Mesenchymal stem cell (in vitro differentiated cells and primary cell): Measurements from ENCODE around the gene RGS12.
A peak's percentile ranks its signal among the peaks of the same experiment; 100 is the strongest.

Experiments used
- DNase-seq: peaks from one replicate; pipeline ENCODE4 v3.0.0-alpha.2; 2013
- H2AFZ ChIP-seq: one replicate; pipeline ENCODE4 v1.6.1; 2013; ENCODE audit warnings: low read depth, mild to moderate bottlenecking, control low read depth, inconsistent platforms, low read length, moderate library complexity
- H2AK5ac ChIP-seq: 2 replicates; pipeline ENCODE4 v1.6.1; 2013; ENCODE audit warnings: low read length, moderate library complexity, mild to moderate bottlenecking, inconsistent platforms; ENCODE audit not compliant: severe bottlenecking
- H2BK120ac ChIP-seq: one replicate; pipeline ENCODE4 v1.6.1; 2013; ENCODE audit warnings: low read depth, mild to moderate bottlenecking, inconsistent platforms, low read length, moderate library complexity
- H2BK12ac ChIP-seq, 2 experiments: one replicate each; pipeline ENCODE4 v1.6.1; 2013; ENCODE audit warnings: inconsistent platforms in 2 of 2, low read length in 2 of 2, mild to moderate bottlenecking in 2 of 2, moderate library complexity in 2 of 2, control low read depth in 1 of 2
- H2BK15ac ChIP-seq: one replicate; pipeline ENCODE4 v1.6.1; 2013; ENCODE audit warnings: mild to moderate bottlenecking, low read depth, inconsistent platforms; ENCODE audit not compliant: poor library complexity, severe bottlenecking
- H2BK5ac ChIP-seq: 2 replicates; pipeline ENCODE4 v1.6.1; 2013; ENCODE audit warnings: low read depth, mild to moderate bottlenecking, low read length, control low read depth, inconsistent platforms; ENCODE audit not compliant: poor library complexity, severe bottlenecking
- H3K14ac ChIP-seq, 2 experiments: one replicate each; pipeline ENCODE4 v1.6.1; 2013; ENCODE audit warnings: inconsistent platforms in 2 of 2, low read length in 2 of 2, control low read depth in 1 of 2, mild to moderate bottlenecking in 1 of 2, moderate library complexity in 1 of 2
- H3K18ac ChIP-seq, 2 experiments: one replicate each; pipeline ENCODE4 v1.6.1; 2013; ENCODE audit warnings: inconsistent platforms in 2 of 2, low read length in 2 of 2, control low read depth in 1 of 2, low read depth in 1 of 2, mild to moderate bottlenecking in 1 of 2
- H3K23ac ChIP-seq, 2 experiments: one replicate each; pipeline ENCODE4 v1.6.1; 2013; ENCODE audit warnings: inconsistent platforms in 2 of 2, low read length in 2 of 2, mild to moderate bottlenecking in 2 of 2, moderate library complexity in 2 of 2, control low read depth in 1 of 2
- H3K27ac ChIP-seq: 2 replicates; pipeline ENCODE4 v1.5.1; 2013; ENCODE audit warnings: mild to moderate bottlenecking, moderate library complexity, low read length, control low read depth, inconsistent platforms; ENCODE audit not compliant: poor library complexity, severe bottlenecking
- H3K27me3 ChIP-seq, 2 experiments: 2 replicates each; pipeline versions ENCODE4 v1.6.1 to v1.7.0; 2013; ENCODE audit warnings: low read length in 2 of 2, mild to moderate bottlenecking in 2 of 2, moderate library complexity in 2 of 2, control low read depth in 1 of 2, inconsistent platforms in 1 of 2; ENCODE audit not compliant: control insufficient read depth in 1 of 2, insufficient read depth in 1 of 2
- H3K36me3 ChIP-seq, 2 experiments: 2 replicates each; pipeline versions ENCODE4 v1.6.1 to v1.7.0; 2013; ENCODE audit warnings: low read length in 2 of 2, control low read depth in 1 of 2, inconsistent platforms in 1 of 2, low read depth in 1 of 2, mild to moderate bottlenecking in 1 of 2; ENCODE audit not compliant: insufficient read depth in 2 of 2, control insufficient read depth in 1 of 2
- H3K4ac ChIP-seq, 2 experiments: one replicate each; pipeline ENCODE4 v1.6.1; 2013; ENCODE audit warnings: inconsistent platforms in 2 of 2, low read length in 2 of 2, mild to moderate bottlenecking in 2 of 2, moderate library complexity in 2 of 2, control low read depth in 1 of 2, low read depth in 1 of 2
- H3K4me1 ChIP-seq: 2 replicates; pipeline ENCODE4 v1.6.1; 2013; ENCODE audit warnings: low read depth, low read length, control low read depth; ENCODE audit not compliant: control insufficient read depth, insufficient read depth
- H3K4me2 ChIP-seq: 2 replicates; pipeline ENCODE4 v1.6.1; 2013; ENCODE audit warnings: low read length, mild to moderate bottlenecking, inconsistent platforms; ENCODE audit not compliant: poor library complexity, severe bottlenecking
- H3K4me3 ChIP-seq, 2 experiments: 2 replicates each; pipeline versions ENCODE4 v1.5.1 to v1.7.0; 2013; ENCODE audit warnings: low read length in 2 of 2, mild to moderate bottlenecking in 2 of 2, control low read depth in 1 of 2, low read depth in 1 of 2; ENCODE audit not compliant: insufficient read depth in 1 of 2
- H3K79me1 ChIP-seq: replicated peaks from 2 replicates; pipeline ENCODE4 v1.6.1; 2013; ENCODE audit warnings: mild to moderate bottlenecking, control low read depth, low read length, inconsistent platforms; ENCODE audit not compliant: poor library complexity, severe bottlenecking
- H3K9ac ChIP-seq: 2 replicates; pipeline ENCODE4 v1.7.0; 2013; ENCODE audit warnings: mild to moderate bottlenecking, low read length, moderate library complexity
- H3K9me3 ChIP-seq: 2 replicates; pipeline ENCODE4 v1.7.0; 2013; ENCODE audit warnings: mild to moderate bottlenecking, low read length; ENCODE audit not compliant: control insufficient read depth
- H4K8ac ChIP-seq: one replicate; pipeline ENCODE4 v1.6.1; 2013; ENCODE audit warnings: inconsistent platforms, mild to moderate bottlenecking, low read length, moderate library complexity
- H4K91ac ChIP-seq: one replicate; pipeline ENCODE4 v1.6.1; 2013; ENCODE audit warnings: mild to moderate bottlenecking, low read length, inconsistent platforms
- WGBS: methylation state at CpG from one replicate; pipeline ENCODE4 v1.1.7; 2013; ENCODE audit warnings: mixed read lengths; 5-methylcytosine and 5-hydroxymethylcytosine counted together

The RGS12 gene

GRCh38 chr4:3244747-3245146, 48.1 kb upstream of the RGS12 start:
- Histone ChIP-seq H3K27me3 (no peaks in the 10 kb centered on the region), H3K36me3 (peaks cover 45 to 64% of the 10 kb centered on the region in 2 experiments), H4K91ac (no peak overlapping the region), H4K8ac (no peak overlapping the region), H3K9ac (no peak overlapping the region), H3K4ac (no peak overlapping the region), H3K79me1 (no peaks in the 10 kb centered on the region), H3K4me3 (no peak overlapping the region), H2AFZ (no peak overlapping the region), H3K18ac (no peak overlapping the region), H2AK5ac (no peak overlapping the region), H3K14ac (no peak overlapping the region), H3K27ac (no peak overlapping the region), H2BK120ac (no peak overlapping the region), H3K4me1 (peaks cover 16% of the 10 kb centered on the region), H2BK12ac (no peak overlapping the region), H3K23ac (no peak overlapping the region), H3K4me2 (no peak overlapping the region), H3K9me3 (no peaks in the 10 kb centered on the region), H2BK15ac (no peak overlapping the region), H2BK5ac (no peak overlapping the region)
- no peak for DNase-seq
- 91% methylated on average over 9 of the region's 9 CpGs for WGBS

- Histone ChIP-seq H2BK120ac (no peak overlapping the region), H2AFZ (no peak overlapping the region), H3K23ac (no peak overlapping the region), H4K8ac (no peak overlapping the region), H3K27ac (no peak overlapping the region), H3K79me1 (no peaks in the 10 kb centered on the region), H3K14ac (no peak overlapping the region), H2BK15ac (no peak overlapping the region), H3K27me3 (no peaks in the 10 kb centered on the region), H3K4me1 (peaks cover 19% of the 10 kb centered on the region), H3K4ac (no peak overlapping the region), H2BK5ac (no peak overlapping the region), H3K4me2 (no peak overlapping the region), H4K91ac (no peak overlapping the region), H3K36me3 (peaks cover 35 to 60% of the 10 kb centered on the region in 2 experiments), H3K9ac (no peak overlapping the region), H2BK12ac (no peak overlapping the region), H3K18ac (no peak overlapping the region), H2AK5ac (no peak overlapping the region), H3K4me3 (no peak overlapping the region), H3K9me3 (no peaks in the 10 kb centered on the region)
- no peak for DNase-seq
- WGBS: 97% methylated on average over 5 of the region's 6 CpGs
Measured at GRCh38 chr4:3245676-3246075, 47.1 kb upstream of the RGS12 start.

GRCh38 chr4:3246458-3247398, 46.1 kb upstream of the RGS12 start:
- Histone ChIP-seq H3K79me1 (no peaks in the 10 kb centered on the region), H3K27me3 (no peaks in the 10 kb centered on the region), H3K4ac (no peak overlapping the region), H3K23ac (no peak overlapping the region), H3K9me3 (no peaks in the 10 kb centered on the region), H4K8ac (peak overlapping the region; percentile 29), H2AK5ac (no peak overlapping the region), H3K4me3 (no peak overlapping the region), H3K18ac (no peak overlapping the region), H2AFZ (no peak overlapping the region), H3K36me3 (peaks cover 25 to 49% of the 10 kb centered on the region in 2 experiments), H3K14ac (no peak overlapping the region), H3K9ac (no peak overlapping the region), H2BK12ac (no peak overlapping the region), H3K4me2 (no peak overlapping the region), H2BK15ac (no peak overlapping the region), H4K91ac (peak overlapping the region; percentile 52), H2BK120ac (no peak overlapping the region), H3K27ac (no peak overlapping the region), H3K4me1 (peaks cover 23% of the 10 kb centered on the region), H2BK5ac (no peak overlapping the region)
- WGBS: 94% methylated on average over 15 of the region's 16 CpGs
- DNase-seq: no peak

GRCh38 chr4:3247399-3248177, 45.2 kb upstream of the RGS12 start:
- H2AFZ ChIP-seq: no peak overlapping the region
- H3K9ac ChIP-seq: no peak overlapping the region
- H3K9me3 ChIP-seq: no peaks in the 10 kb centered on the region
- H3K4me3 ChIP-seq: no peak overlapping the region
- 96% methylated on average over 21 of the region's 21 CpGs for WGBS
- no peak overlapping the region for H2BK5ac ChIP-seq
- H3K18ac ChIP-seq: peak overlapping the region in 1 of 2 experiments; percentile 48
- H3K4ac ChIP-seq: no peak overlapping the region
- H3K36me3 ChIP-seq: peaks cover 19 to 43% of the 10 kb centered on the region in 2 experiments
- no peak overlapping the region for H2BK12ac ChIP-seq
- H4K8ac ChIP-seq: no peak overlapping the region
- H3K27ac ChIP-seq: no peak overlapping the region
- no peak overlapping the region for H2AK5ac ChIP-seq
- H2BK120ac ChIP-seq: no peak overlapping the region
- no peak overlapping the region for H3K14ac ChIP-seq
- no peak overlapping the region for H3K4me2 ChIP-seq
- peaks cover 26% of the 10 kb centered on the region for H3K4me1 ChIP-seq
- H4K91ac ChIP-seq: no peak overlapping the region
- no peaks in the 10 kb centered on the region for H3K79me1 ChIP-seq
- peak overlapping the region; percentile 26 for H2BK15ac ChIP-seq
- DNase-seq: no peak
- H3K27me3 ChIP-seq: no peaks in the 10 kb centered on the region
- no peak overlapping the region for H3K23ac ChIP-seq
